Duodenal mucosa (tissue), 2 donors: ENCODE results near the gene SPTY2D1.
A peak's percentile ranks its signal among the peaks of the same experiment; 100 is the strongest.
"Not testable (repeated sequence)": the region's sequence is repeated elsewhere in the genome, so short reads cannot be mapped to it uniquely, and the experiment has no call there.

Source experiments
- H3K27ac ChIP-seq: one replicate; pipeline ENCODE4 v1.7.0; 2013; ENCODE audit warnings: low read depth, low read length
- H3K27me3 ChIP-seq, 2 donors: one replicate each; pipeline ENCODE4 v1.7.0; 2013; ENCODE audit warnings: low read length in 2 of 2, control low read depth in 1 of 2; ENCODE audit not compliant: insufficient read depth in 2 of 2, control insufficient read depth in 1 of 2
- H3K36me3 ChIP-seq, 2 donors: one replicate each; pipeline ENCODE4 v1.7.0; 2013; ENCODE audit warnings: low read length in 2 of 2, control low read depth in 1 of 2; ENCODE audit not compliant: insufficient read depth in 2 of 2, control insufficient read depth in 1 of 2
- H3K4me1 ChIP-seq, 2 donors: one replicate each; pipeline ENCODE4 v1.7.0; 2013; ENCODE audit warnings: low read length in 2 of 2, control low read depth in 1 of 2; ENCODE audit not compliant: insufficient read depth in 2 of 2, control insufficient read depth in 1 of 2
- H3K4me3 ChIP-seq, 2 donors: one replicate each; pipeline ENCODE4 v1.7.0; 2013; ENCODE audit warnings: low read length in 2 of 2, low read depth in 1 of 2
- H3K9ac ChIP-seq, 2 donors: one replicate each; pipeline ENCODE4 v1.7.0; 2013; ENCODE audit warnings: low read length in 2 of 2, low read depth in 1 of 2
- H3K9me3 ChIP-seq, 2 donors: one replicate each; pipeline ENCODE4 v1.7.0; 2013; ENCODE audit warnings: low read length in 2 of 2, control low read depth in 1 of 2; ENCODE audit not compliant: control insufficient read depth in 1 of 2

SPTY2D1 gene

DNA sequence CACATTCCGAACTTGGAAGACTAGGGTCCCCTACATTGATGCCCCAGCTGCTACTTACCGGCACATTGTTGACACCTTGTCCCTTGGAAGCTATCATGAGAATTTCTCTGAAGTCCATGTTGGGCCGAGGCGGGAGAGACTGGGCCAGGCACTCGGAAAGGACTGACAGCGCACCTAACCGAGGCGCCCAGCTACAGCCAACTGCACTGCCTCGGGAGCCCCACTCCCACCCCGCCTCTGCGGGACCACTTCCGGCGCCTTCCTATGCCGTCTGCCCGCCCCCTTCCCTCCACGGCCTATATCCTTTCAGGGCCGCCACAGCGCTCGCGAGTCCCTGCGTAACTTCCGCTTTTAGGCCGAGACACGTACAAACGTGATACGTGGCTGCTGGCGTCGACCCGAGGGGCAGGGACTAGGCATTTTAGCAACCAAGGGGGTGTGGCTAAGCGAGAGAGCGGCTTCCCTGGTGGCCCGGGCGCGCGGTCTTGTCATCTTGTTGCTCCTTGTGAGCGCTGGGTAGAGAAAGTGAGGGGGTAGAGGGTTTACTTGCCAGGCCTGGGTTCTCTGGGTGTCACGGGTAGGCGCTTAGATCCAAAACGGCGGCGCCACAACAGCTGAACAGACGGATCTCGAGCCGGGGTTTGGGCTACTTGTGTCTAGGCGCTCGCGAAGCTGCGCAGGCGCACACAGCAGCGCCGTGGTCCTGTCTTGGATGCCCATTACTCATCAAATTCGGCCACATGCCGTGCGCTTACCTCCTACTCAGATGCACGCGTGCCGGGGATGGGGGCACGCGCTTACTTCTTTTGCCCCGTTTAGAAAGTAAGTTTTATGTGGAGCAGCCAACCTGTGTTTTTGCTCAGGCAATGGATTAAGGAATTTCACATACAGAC lies at the start of gene SPTY2D1:
TSS of gene SPTY2D1 (minus strand) at position 203 of the 893 bp plus-strand sequence. CDS start at position 118, 85 bp downstream.
- no peaks in the 10 kb centered on the region for H3K9me3 ChIP-seq
- peak within 1 kb of the TSS; percentile 82 to 95 for H3K4me3 ChIP-seq
- peak within 1 kb of the TSS; percentile 78 for H3K27ac ChIP-seq
- H3K9ac ChIP-seq = peak within 1 kb of the TSS; percentile 92 to 97
- no peaks in the 10 kb centered on the region for H3K36me3 ChIP-seq
- H3K4me1 ChIP-seq = peaks cover 9 to 16% of the 10 kb centered on the region in 2 donors
- H3K27me3 ChIP-seq = no peaks in the 10 kb centered on the region

DNA sequence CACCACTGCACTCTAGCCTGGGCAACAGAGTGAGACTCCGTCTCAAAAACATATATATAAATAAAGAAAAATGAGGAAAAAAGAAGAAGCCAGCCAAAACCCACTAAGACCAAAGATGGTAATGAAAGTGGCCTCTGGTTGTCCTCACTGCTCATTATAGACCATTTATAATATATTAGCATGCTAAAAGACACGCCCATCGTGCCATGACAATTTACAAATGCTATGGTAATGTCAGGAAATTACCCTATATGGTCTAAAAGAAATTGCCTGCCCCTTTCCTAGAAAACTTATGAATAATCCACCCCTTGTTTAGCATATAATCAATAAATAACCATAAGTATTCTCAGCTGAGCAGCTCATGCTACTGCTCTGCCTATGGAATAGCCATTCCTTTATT lies 48.3 kb upstream of the SPTY2D1 start:
- Histone ChIP-seq H3K9me3 (no peaks in the 10 kb centered on the region), H3K4me3 (no peak overlapping the region), H3K4me1 (peaks cover 0 to 6% of the 10 kb centered on the region in 2 donors), H3K27ac (no peak overlapping the region), H3K36me3 (no peaks in the 10 kb centered on the region), H3K27me3 (no peaks in the 10 kb centered on the region), H3K9ac (no peak overlapping the region)

DNA sequence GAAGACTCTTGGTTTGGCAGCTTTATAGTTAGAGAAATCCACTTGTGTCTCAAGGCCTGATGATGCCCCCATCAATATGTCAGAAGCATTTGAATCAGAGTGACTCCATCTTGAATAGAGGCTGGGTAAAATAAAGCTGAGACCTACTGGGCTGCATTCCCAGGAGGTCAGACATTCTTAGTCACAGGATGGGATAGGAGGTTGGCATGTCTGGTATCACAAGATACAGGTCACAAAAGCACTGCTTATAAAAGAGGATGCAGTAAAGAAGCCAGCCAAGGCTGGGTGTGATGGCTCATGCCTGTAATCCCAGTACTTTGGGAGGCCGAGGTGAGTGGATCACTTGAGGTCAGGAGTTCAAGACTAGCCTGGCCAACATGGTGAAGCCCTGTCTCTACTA lies 47.8 kb upstream of the SPTY2D1 start:
- not testable (repeated sequence) for H3K4me3 ChIP-seq, H3K36me3 ChIP-seq, H3K27ac ChIP-seq, H3K9me3 ChIP-seq, H3K4me1 ChIP-seq, H3K27me3 ChIP-seq, H3K9ac ChIP-seq

DNA sequence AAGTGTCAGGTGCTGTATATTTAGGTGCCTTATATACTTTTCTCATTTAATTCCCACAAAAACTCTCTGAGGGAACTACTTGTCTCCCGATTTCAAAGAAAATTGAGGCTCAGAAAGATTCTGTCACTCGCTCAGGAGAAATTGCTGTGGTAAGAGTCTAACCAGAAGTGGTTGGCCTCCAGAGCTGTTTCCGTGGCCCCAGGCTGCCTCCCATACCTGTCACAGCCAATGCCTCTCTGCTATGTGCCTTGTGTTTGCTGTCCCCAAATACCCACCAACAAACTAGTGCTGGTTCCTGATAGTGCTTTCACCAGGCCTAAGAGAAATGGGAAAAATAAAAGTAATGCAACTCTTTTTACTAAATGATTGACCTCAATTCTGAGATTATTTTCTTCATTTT lies 43.4 kb upstream of the SPTY2D1 start:
- Histone ChIP-seq H3K27ac (no peak overlapping the region), H3K9ac (no peak overlapping the region), H3K9me3 (no peaks in the 10 kb centered on the region), H3K4me3 (no peak overlapping the region), H3K27me3 (no peaks in the 10 kb centered on the region), H3K4me1 (no peaks in the 10 kb centered on the region), H3K36me3 (no peaks in the 10 kb centered on the region)

- H3K4me1 ChIP-seq = no peaks in the 10 kb centered on the region
- H3K27ac ChIP-seq = no peak overlapping the region
- H3K4me3 ChIP-seq = no peak overlapping the region
- no peaks in the 10 kb centered on the region for H3K27me3 ChIP-seq
- no peaks in the 10 kb centered on the region for H3K9me3 ChIP-seq
- H3K9ac ChIP-seq = no peak overlapping the region
- no peaks in the 10 kb centered on the region for H3K36me3 ChIP-seq
Observed at GRCh38 chr11:18676803-18677202, 42.7 kb upstream of the SPTY2D1 start.

GRCh38 chr11:18672209-18672608 lies 38.1 kb upstream of the SPTY2D1 start:
- not testable (repeated sequence) for H3K4me3 ChIP-seq, H3K27me3 ChIP-seq, H3K9me3 ChIP-seq, H3K27ac ChIP-seq, H3K36me3 ChIP-seq, H3K4me1 ChIP-seq, H3K9ac ChIP-seq

- peaks cover 0 to 3% of the 10 kb centered on the region in 2 donors for H3K4me1 ChIP-seq
- H3K4me3 ChIP-seq = no peak overlapping the region
- no peaks in the 10 kb centered on the region for H3K36me3 ChIP-seq
- H3K9me3 ChIP-seq = no peaks in the 10 kb centered on the region
- H3K9ac ChIP-seq = no peak overlapping the region
- no peak overlapping the region for H3K27ac ChIP-seq
- no peaks in the 10 kb centered on the region for H3K27me3 ChIP-seq
Observed at GRCh38 chr11:18671246-18671645, 37.1 kb upstream of the SPTY2D1 start.

GRCh38 chr11:18669711-18670110 lies 35.6 kb upstream of the SPTY2D1 start:
- H3K4me3 ChIP-seq = no peak overlapping the region
- no peaks in the 10 kb centered on the region for H3K27me3 ChIP-seq
- H3K9me3 ChIP-seq = no peaks in the 10 kb centered on the region
- no peak overlapping the region for H3K27ac ChIP-seq
- H3K36me3 ChIP-seq = no peaks in the 10 kb centered on the region
- H3K9ac ChIP-seq = no peak overlapping the region
- peaks cover 0 to 3% of the 10 kb centered on the region in 2 donors for H3K4me1 ChIP-seq

DNA sequence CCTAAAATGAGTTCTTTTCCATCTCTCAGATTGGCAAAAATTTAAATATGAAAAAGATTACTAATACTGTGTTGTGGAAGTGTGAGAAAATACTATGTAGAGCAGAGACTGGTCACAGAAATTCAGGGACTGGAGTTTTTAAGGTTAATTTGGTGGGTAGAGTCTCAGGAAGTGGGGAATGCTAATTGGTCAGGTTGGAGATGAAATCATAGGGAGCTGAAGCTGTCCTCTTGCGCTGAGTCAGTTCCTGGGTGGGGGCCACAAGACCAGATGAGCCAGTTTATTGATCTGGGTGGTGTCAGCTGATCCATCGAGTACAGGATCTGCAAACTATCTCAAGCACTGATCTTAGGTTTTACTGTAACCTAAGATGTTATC lies 35.1 kb upstream of the SPTY2D1 start:
- Histone ChIP-seq H3K27me3 (no peaks in the 10 kb centered on the region), H3K9ac (no peak overlapping the region), H3K27ac (no peak overlapping the region)

DNA sequence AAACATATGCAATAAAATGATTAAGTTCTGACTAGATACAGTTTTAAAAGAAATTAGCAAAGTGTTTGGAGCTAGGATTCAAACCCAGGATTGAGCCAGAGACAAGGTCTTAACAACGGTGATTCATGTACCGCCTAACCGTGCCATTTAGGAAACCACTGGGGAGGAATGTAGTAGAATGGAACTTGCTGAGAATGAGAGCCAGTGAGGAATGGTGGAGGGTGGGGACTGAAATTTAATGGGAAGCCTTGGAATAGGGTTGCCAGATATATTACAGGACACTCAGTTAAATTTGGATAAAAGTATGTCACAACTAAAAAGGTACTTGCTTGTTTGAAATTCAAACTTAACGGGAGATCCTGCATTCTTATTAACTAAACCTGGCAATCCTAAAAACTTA lies 34.0 kb upstream of the SPTY2D1 start:
- Histone ChIP-seq H3K36me3 (no peaks in the 10 kb centered on the region), H3K9ac (no peak overlapping the region), H3K4me1 (peaks cover 0 to 3% of the 10 kb centered on the region in 2 donors), H3K27me3 (no peaks in the 10 kb centered on the region), H3K4me3 (no peak overlapping the region), H3K9me3 (no peaks in the 10 kb centered on the region), H3K27ac (no peak overlapping the region)

More for the DNA sequence above, 35.1 kb upstream of the SPTY2D1 start:
- no peaks in the 10 kb centered on the region for H3K9me3 ChIP-seq
- H3K4me1 ChIP-seq = peaks cover 0 to 3% of the 10 kb centered on the region in 2 donors
- no peak overlapping the region for H3K4me3 ChIP-seq
- H3K36me3 ChIP-seq = no peaks in the 10 kb centered on the region
